Keratinocyte (primary cell): Measurements from ENCODE around the gene SMTNL1. TPM values are rescaled to one million over a fixed set of nuclear protein-coding genes. Genes with fewer than 3 reads are reported as not detected.

Source experiments
- DNase-seq: peaks from one replicate; pipeline ENCODE4 v3.0.0-alpha.2; 2011; ENCODE audit warnings: low read depth, missing footprints, low spot score
- FAIRE-seq: peaks from 2 replicates; lab custom pipeline; 2011; peaks lifted over from hg19 to GRCh38; lab: Jason Lieb, UNC
- H2AFZ ChIP-seq: 2 replicates; pipeline ENCODE4 v1.6.0; 2012; ENCODE audit warnings: low read length, control low read depth, inconsistent platforms; ENCODE audit not compliant: control insufficient read depth
- H3K27ac ChIP-seq: 2 replicates; pipeline ENCODE4 v1.5.1; 2011; ENCODE audit warnings: low read length; ENCODE audit not compliant: control insufficient read depth, insufficient read depth
- H3K27me3 ChIP-seq: 3 replicates; pipeline ENCODE4 v1.6.0; 2011; ENCODE audit warnings: low read length; ENCODE audit not compliant: control insufficient read depth, insufficient read depth; ENCODE audit errors: extremely low read depth
- H3K36me3 ChIP-seq, 2 experiments: 2 replicates in 1 of 2; 3 replicates in 1 of 2; pipeline ENCODE4 v1.5.1; 2011; ENCODE audit warnings: low read length in 2 of 2, mild to moderate bottlenecking in 1 of 2; ENCODE audit not compliant: control insufficient read depth in 2 of 2, insufficient read depth in 2 of 2; ENCODE audit errors: extremely low read depth in 1 of 2
- H3K4me1 ChIP-seq: 3 replicates; pipeline ENCODE4 v1.5.1; 2011; ENCODE audit warnings: low read length; ENCODE audit not compliant: control insufficient read depth, insufficient read depth; ENCODE audit errors: extremely low read depth
- H3K4me2 ChIP-seq: 3 replicates; pipeline ENCODE4 v1.6.0; 2011; ENCODE audit warnings: low read depth, low read length; ENCODE audit not compliant: control insufficient read depth, insufficient read depth; ENCODE audit errors: extremely low read depth
- H3K4me3 ChIP-seq, 3 experiments: fragments of 200-600 bp in 1 of 3; sonication (generic) in 1 of 3; 2 replicates in 2 of 3; 3 replicates in 1 of 3; pipeline ENCODE4 v1.5.1; 2011 to 2016; ENCODE audit warnings: low read length in 3 of 3, mild to moderate bottlenecking in 3 of 3, control low read depth in 2 of 3, inconsistent platforms in 1 of 3, low read depth in 1 of 3, mixed read lengths in 1 of 3, mixed run types in 1 of 3, moderate library complexity in 1 of 3; ENCODE audit not compliant: control insufficient read depth in 2 of 3, insufficient read depth in 2 of 3; ENCODE audit errors: extremely low read depth in 1 of 3
- H3K79me2 ChIP-seq: 2 replicates; pipeline ENCODE4 v1.6.0; 2012; ENCODE audit warnings: low read length; ENCODE audit not compliant: control insufficient read depth, insufficient read depth
- H3K9ac ChIP-seq: 3 replicates; pipeline ENCODE4 v1.6.0; 2011; ENCODE audit warnings: low read length; ENCODE audit not compliant: control insufficient read depth, insufficient read depth; ENCODE audit errors: extremely low read depth
- H3K9me1 ChIP-seq: 3 replicates; pipeline ENCODE4 v1.6.0; 2011; ENCODE audit warnings: low read length; ENCODE audit not compliant: control insufficient read depth, insufficient read depth; ENCODE audit errors: extremely low read depth
- H3K9me3 ChIP-seq: 2 replicates; pipeline ENCODE4 v1.5.1; 2012; ENCODE audit warnings: low read depth, low read length; ENCODE audit not compliant: control insufficient read depth
- H4K20me1 ChIP-seq: 3 replicates; pipeline ENCODE4 v1.6.0; 2011; ENCODE audit warnings: low read length; ENCODE audit not compliant: control insufficient read depth, insufficient read depth; ENCODE audit errors: extremely low read depth
- EZH2 ChIP-seq: IDR thresholded peaks from one replicate; pipeline ENCODE4 v1.6.1; 2012; ENCODE audit warnings: inconsistent platforms, mild to moderate bottlenecking, low read length, moderate library complexity
- dilution Hi-C: fragments of 300-500 bp; cut with MboI; formaldehyde crosslinking; loops from one replicate; pipeline ENCODE4 v1.7.0; 2020; ENCODE audit warnings: low sequenced_read_pairs; ENCODE audit not compliant: extremely low pct_ligation_motif_present
- polyA plus RNA-seq, 5 experiments: library from polyadenylated mRNA; depleted of rRNA in 3 of 5; stranded (reverse) in 3 of 5; stranded (forward) in 1 of 5; unstranded in 1 of 5; fragments of >200 nt; gene quantifications; 1 replicate in 1 of 5; 2 replicates in 3 of 5; 3 replicates in 1 of 5; pipeline versions ENCODE4 v1.2.1 to v1.2.3, GENCODE V29; 2011 to 2012; ENCODE audit warnings: missing spikeins in 2 of 5, low read depth in 1 of 5, low replicate concordance in 1 of 5
- TF ChIP-seq, protein P1 (sequence below), 3 experiments: IDR thresholded peaks in 1 of 3; conservative IDR thresholded peaks in 1 of 3; optimal IDR thresholded peaks in 1 of 3; 2 replicates in 2 of 3; 3 replicates in 1 of 3; pipeline versions ENCODE3 to v1.5.1; 2011; ENCODE audit warnings: low read length in 3 of 3, mild to moderate bottlenecking in 3 of 3, moderate library complexity in 2 of 3, control low read depth in 1 of 3, inconsistent platforms in 1 of 3; ENCODE audit not compliant: insufficient read depth in 2 of 3; ENCODE audit errors: extremely low read depth in 1 of 3

The SMTNL1 gene
- polyA plus RNA-seq, 1 donor (not counting 4 experiments of a cell fraction or from before 2014, with no cell fraction given): not detected

DNA sequence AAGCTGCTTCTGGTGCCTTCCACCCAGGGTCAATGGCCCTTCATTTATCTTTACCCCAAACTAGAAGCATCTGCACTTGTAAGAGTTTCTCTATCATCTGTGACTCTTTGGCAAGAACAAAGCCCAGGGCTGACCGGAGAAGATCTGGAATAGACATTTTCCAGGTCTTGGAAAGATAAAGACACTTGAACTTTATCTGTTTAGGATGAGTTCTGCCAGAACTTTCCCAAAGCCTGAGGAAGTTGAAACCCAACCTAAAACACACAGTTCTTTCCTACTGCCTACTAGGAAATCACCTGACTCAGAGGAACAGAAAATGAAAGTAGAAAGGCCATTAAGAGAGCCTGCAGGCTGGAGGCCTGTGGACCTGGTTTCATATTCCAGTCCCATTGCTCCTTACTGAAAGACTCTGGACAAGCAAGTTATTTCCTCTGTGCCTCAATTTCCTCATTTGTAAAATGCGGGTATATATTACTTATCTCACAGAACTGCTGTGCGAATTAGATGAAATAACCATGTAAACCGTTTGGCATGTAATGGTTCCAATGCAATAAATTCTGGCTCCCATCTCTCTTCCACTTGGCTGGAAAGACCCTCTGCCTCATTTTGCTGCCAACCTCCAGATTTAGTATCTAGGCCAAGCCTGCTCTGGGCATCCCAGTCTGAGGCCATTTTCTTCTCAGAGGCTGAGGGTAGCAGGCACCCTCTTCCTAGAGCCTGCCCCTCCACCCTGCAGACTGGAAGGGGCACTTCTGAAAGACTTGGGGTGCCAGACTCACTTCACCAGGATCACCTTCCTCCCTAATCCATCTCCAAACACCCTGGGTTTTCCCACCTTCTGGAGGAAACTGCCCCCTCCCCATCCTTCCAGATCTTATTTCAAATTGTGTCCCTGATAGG, 28.9 kb downstream of the SMTNL1 start:
- Histone ChIP-seq H3K9ac (peak overlapping the region; percentile 52), H4K20me1 (no peaks in the 10 kb centered on the region), H3K27me3 (no peaks in the 10 kb centered on the region), H3K4me2 (peak overlapping the region; percentile 100), H3K4me3 (peak overlapping the region; percentile 19 to 80 (median 65)), H3K9me3 (no peaks in the 10 kb centered on the region), H3K79me2 (peaks cover 18% of the 10 kb centered on the region), H3K4me1 (peaks cover 26% of the 10 kb centered on the region), H3K27ac (no peak overlapping the region), H3K9me1 (no peaks in the 10 kb centered on the region), H3K36me3 (no peaks in the 10 kb centered on the region), H2AFZ (peak overlapping the region; percentile 51)
- no peak for TF ChIP-seq EZH2
- TF ChIP-seq, protein P1, sequence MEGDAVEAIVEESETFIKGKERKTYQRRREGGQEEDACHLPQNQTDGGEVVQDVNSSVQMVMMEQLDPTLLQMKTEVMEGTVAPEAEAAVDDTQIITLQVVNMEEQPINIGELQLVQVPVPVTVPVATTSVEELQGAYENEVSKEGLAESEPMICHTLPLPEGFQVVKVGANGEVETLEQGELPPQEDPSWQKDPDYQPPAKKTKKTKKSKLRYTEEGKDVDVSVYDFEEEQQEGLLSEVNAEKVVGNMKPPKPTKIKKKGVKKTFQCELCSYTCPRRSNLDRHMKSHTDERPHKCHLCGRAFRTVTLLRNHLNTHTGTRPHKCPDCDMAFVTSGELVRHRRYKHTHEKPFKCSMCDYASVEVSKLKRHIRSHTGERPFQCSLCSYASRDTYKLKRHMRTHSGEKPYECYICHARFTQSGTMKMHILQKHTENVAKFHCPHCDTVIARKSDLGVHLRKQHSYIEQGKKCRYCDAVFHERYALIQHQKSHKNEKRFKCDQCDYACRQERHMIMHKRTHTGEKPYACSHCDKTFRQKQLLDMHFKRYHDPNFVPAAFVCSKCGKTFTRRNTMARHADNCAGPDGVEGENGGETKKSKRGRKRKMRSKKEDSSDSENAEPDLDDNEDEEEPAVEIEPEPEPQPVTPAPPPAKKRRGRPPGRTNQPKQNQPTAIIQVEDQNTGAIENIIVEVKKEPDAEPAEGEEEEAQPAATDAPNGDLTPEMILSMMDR (optimal IDR thresholded peaks at IDR 0.05 in 1 of 3, IDR thresholded peaks at IDR 0.05 in 1 of 3, conservative IDR thresholded peaks at IDR 0.05 in 1 of 3; ENCODE audit: extremely low read depth in 1 of 3, insufficient read depth in 2 of 3, low read length in 3 of 3): no peak
- peak; percentile 52 for FAIRE-seq
- no peak for DNase-seq
- dilution Hi-C loops: no loop called here

DNA sequence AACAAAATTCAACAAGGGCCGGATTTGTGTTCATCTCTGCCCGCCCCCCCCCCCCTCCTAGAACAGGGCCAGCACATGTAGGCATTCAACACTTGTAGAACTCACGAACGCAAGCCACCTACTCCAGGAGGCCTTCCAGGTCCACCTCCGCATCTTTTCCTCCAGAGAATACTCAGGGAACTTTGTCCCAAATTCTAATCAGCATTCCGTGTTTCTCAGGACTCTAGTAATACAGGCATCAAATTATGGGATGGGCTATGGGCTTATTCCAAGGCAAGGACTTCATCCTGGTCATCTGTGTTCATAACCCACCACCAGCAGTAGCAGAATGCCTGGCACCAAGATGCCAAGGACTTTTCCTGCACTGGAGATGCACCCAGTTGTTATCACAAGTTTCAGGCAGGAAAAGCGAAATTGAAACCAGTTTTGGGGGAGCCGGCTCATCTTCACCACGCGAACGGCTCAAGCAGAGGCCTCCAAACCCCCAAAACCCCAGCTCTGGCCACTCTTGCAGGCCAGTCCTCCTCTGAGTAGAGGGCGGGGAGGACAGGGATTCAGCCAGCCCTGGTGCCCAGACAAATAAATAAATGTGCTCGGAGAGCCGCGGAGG, 29.6 kb downstream of the SMTNL1 start:
- Histone ChIP-seq H4K20me1 (no peaks in the 10 kb centered on the region), H3K27me3 (no peaks in the 10 kb centered on the region), H3K27ac (peak overlapping the region; percentile 47), H3K79me2 (peaks cover 15% of the 10 kb centered on the region), H3K4me3 (peak overlapping the region; percentile 65 to 80 (median 77)), H3K36me3 (no peaks in the 10 kb centered on the region), H3K4me1 (peaks cover 26% of the 10 kb centered on the region), H3K9me1 (no peaks in the 10 kb centered on the region), H3K9ac (peak overlapping the region; percentile 66), H3K4me2 (peak overlapping the region; percentile 100), H3K9me3 (no peaks in the 10 kb centered on the region), H2AFZ (peak overlapping the region; percentile 95)
- dilution Hi-C loops: no loop called here
- FAIRE-seq (peak; percentile 36), DNase-seq (no peak)
- TF ChIP-seq, protein P1 (optimal IDR thresholded peaks at IDR 0.05 in 1 of 3, IDR thresholded peaks at IDR 0.05 in 1 of 3, conservative IDR thresholded peaks at IDR 0.05 in 1 of 3; ENCODE audit: extremely low read depth in 1 of 3, insufficient read depth in 2 of 3, low read length in 3 of 3): no peak
- no peak for TF ChIP-seq EZH2
